SK-N-SH treated with all-trans-retinoic acid at 6 μM for 48 hours (cell line): Measurements from ENCODE around the gene IL1R1.

ENCODE experiments used
- ARNTL ChIP-seq: fragments of 450-650 bp; formaldehyde crosslinking; IDR thresholded peaks from 2 replicates; pipeline ENCODE4 v1.5.0; 2020; ENCODE audit warnings: low read depth, mild to moderate bottlenecking, moderate library complexity, borderline replicate concordance
- CSDC2 ChIP-seq: fragments of 250-450 bp; sonication (Bioruptor Pico); IDR thresholded peaks from 2 replicates; pipeline ENCODE4 v1.5.0; 2020; ENCODE audit warnings: mild to moderate bottlenecking, moderate library complexity
- GLIS3 ChIP-seq: fragments of 250-450 bp; sonication (Bioruptor Pico); IDR thresholded peaks from 2 replicates; pipeline ENCODE4 v1.5.0; 2020; ENCODE audit warnings: mild to moderate bottlenecking, moderate library complexity
- OSR1 ChIP-seq: fragments of 250-450 bp; sonication (Bioruptor Pico); IDR thresholded peaks from 2 replicates; pipeline ENCODE4 v1.8.0; 2022; ENCODE audit warnings: moderate library complexity, mild to moderate bottlenecking, inconsistent platforms
- PATZ1 ChIP-seq: fragments of 250-450 bp; sonication (Bioruptor Pico); IDR thresholded peaks from 2 replicates; pipeline ENCODE4 v1.8.0; 2020; ENCODE audit warnings: mild to moderate bottlenecking, moderate library complexity, borderline replicate concordance
- PPARA ChIP-seq: fragments of 250-450 bp; sonication (Bioruptor Pico); IDR thresholded peaks from 2 replicates; pipeline ENCODE4 v1.5.0; 2020; ENCODE audit warnings: mild to moderate bottlenecking, borderline replicate concordance
- RARB ChIP-seq: fragments of 250-450 bp; sonication (Bioruptor Pico); IDR thresholded peaks from 2 replicates; pipeline ENCODE4 v1.8.0; 2021; ENCODE audit warnings: mild to moderate bottlenecking, moderate library complexity
- TCF4 ChIP-seq: fragments of 250-450 bp; sonication (Bioruptor Pico); IDR thresholded peaks from 2 replicates; pipeline ENCODE4 v1.8.0; 2021; ENCODE audit warnings: mild to moderate bottlenecking, moderate library complexity, borderline replicate concordance
- TSHZ2 ChIP-seq: fragments of 250-450 bp; sonication (Bioruptor Pico); IDR thresholded peaks from 2 replicates; pipeline ENCODE4 v1.5.0; 2020; ENCODE audit warnings: mild to moderate bottlenecking, moderate library complexity
- ZFP3 ChIP-seq: fragments of 250-450 bp; sonication (Bioruptor Pico); IDR thresholded peaks from 2 replicates; pipeline ENCODE4 v1.5.0; 2020; ENCODE audit warnings: mild to moderate bottlenecking, moderate library complexity
- ZFP30 ChIP-seq: fragments of 450-650 bp; formaldehyde crosslinking; IDR thresholded peaks from 2 replicates; pipeline ENCODE4 v1.5.0; 2022; ENCODE audit warnings: mild to moderate bottlenecking, moderate library complexity

- no peak for TF ChIP-seq PPARA (CRISPR knock-in tag)
- TF ChIP-seq PATZ1 (CRISPR knock-in tag): no peak
- no peak for TF ChIP-seq TSHZ2
- TF ChIP-seq ARNTL (CRISPR knock-in tag): no peak
- no peak for TF ChIP-seq GLIS3 (CRISPR knock-in tag)
- TF ChIP-seq ZFP3: no peak
- no peak for TF ChIP-seq OSR1
- no peak for TF ChIP-seq ZFP30 (CRISPR knock-in tag)
- no peak for TF ChIP-seq CSDC2 (CRISPR knock-in tag)
- no peak for TF ChIP-seq RARB (CRISPR knock-in tag)
- TF ChIP-seq TCF4 (CRISPR knock-in tag): no peak
Measured at GRCh38 chr2:102106133-102106556, 36.4 kb upstream of the IL1R1 start.
